ENCODE measurements around the gene ALDH1A2.
"Not testable (repeated sequence)": the region's sequence is repeated elsewhere in the genome, so short reads cannot be mapped to it uniquely, and the experiment has no call there.

ALDH1A2 gene

GRCh38 chr15:58065445-58066041 is at the start of gene ALDH1A2:
Gene ALDH1A2, minus strand, starts transcription at chr15:58065711. Its CDS starts 61 bp downstream, at chr15:58065650.
- DNase-seq: no peak

- DNase-seq: no peak
Measured at GRCh38 chr15:58114812-58115211, 49.3 kb upstream of the ALDH1A2 start.

- no peak for DNase-seq
Measured at GRCh38 chr15:58114388-58114787, 48.9 kb upstream of the ALDH1A2 start.

- not testable (repeated sequence) for DNase-seq
Measured at GRCh38 chr15:58113358-58113757, 47.8 kb upstream of the ALDH1A2 start.

- no peak for DNase-seq
Measured at GRCh38 chr15:58111718-58112104, 46.2 kb upstream of the ALDH1A2 start.

GRCh38 chr15:58110999-58111717 is 45.6 kb upstream of the ALDH1A2 start:
- DNase-seq: no peak

GRCh38 chr15:58109419-58109818 is 43.9 kb upstream of the ALDH1A2 start:
- no peak for DNase-seq

- DNase-seq: no peak
Measured at GRCh38 chr15:58108117-58108516, 42.6 kb upstream of the ALDH1A2 start.

GRCh38 chr15:58103482-58103881 is 38.0 kb upstream of the ALDH1A2 start:
- no peak for DNase-seq

- DNase-seq: no peak
Measured at GRCh38 chr15:58096529-58097084, 31.1 kb upstream of the ALDH1A2 start.

GRCh38 chr15:58095415-58095814 is 29.9 kb upstream of the ALDH1A2 start:
- no peak for DNase-seq

GRCh38 chr15:58087871-58088270 is 22.4 kb upstream of the ALDH1A2 start:
- DNase-seq: no peak

GRCh38 chr15:58086491-58086890 is 21.0 kb upstream of the ALDH1A2 start:
- no peak for DNase-seq

- DNase-seq: no peak
Measured at GRCh38 chr15:58083526-58083925, 18.0 kb upstream of the ALDH1A2 start.

- no peak for DNase-seq
Measured at GRCh38 chr15:58081891-58082290, 16.4 kb upstream of the ALDH1A2 start.

- no peak for DNase-seq
Measured at GRCh38 chr15:58081456-58081855, 15.9 kb upstream of the ALDH1A2 start.

- DNase-seq: not testable (repeated sequence)
Measured at GRCh38 chr15:58080959-58081358, 15.4 kb upstream of the ALDH1A2 start.

- DNase-seq: no peak
Measured at GRCh38 chr15:58080398-58080797, 14.9 kb upstream of the ALDH1A2 start.

GRCh38 chr15:58078591-58078990 is 13.1 kb upstream of the ALDH1A2 start:
- DNase-seq: no peak

GRCh38 chr15:58077427-58077826 is 11.9 kb upstream of the ALDH1A2 start:
- no peak for DNase-seq

- no peak for DNase-seq
Measured at GRCh38 chr15:58074452-58074851, 8.9 kb upstream of the ALDH1A2 start.

- DNase-seq: peak; percentile 35
Measured at GRCh38 chr15:58070801-58071418, 5.4 kb upstream of the ALDH1A2 start.

GRCh38 chr15:58069008-58069407 is 3.5 kb upstream of the ALDH1A2 start:
- no peak for DNase-seq

Measured in NCI-H748 treated with DMSO at 0.1 percent for 48 hours (cell line).